Hematopoietic multipotent progenitor cell (in vitro differentiated cells): ENCODE measurements around the gene CCDC134. TPM values are rescaled to one million over a fixed set of nuclear protein-coding genes. Genes with fewer than 3 reads are reported as not detected.

Source experiments
- DNase-seq, 3 donors: peaks; one replicate each; pipeline ENCODE4 v3.0.0-alpha.2; 2011 to 2015; ENCODE audit warnings: low read depth in 2 of 3, low spot score in 2 of 3
- total RNA-seq: library from RNA; depleted of rRNA; stranded (reverse); fragments of >200 nt; gene quantifications from one replicate; pipeline ENCODE4 v1.2.3, GENCODE V29; 2012

CCDC134 gene
- 15.9 TPM for total RNA-seq

- DNase-seq: peak; percentile 71 to 97 (median 93)
Measured at GRCh38 chr22:41800348-41801146, at the start of gene CCDC134. CCDC134 (plus strand) TSS chr22:41800679; CDS start chr22:41808891, 8,212 bp downstream.

GRCh38 chr22:41752011-41752970, 48.2 kb upstream of the CCDC134 start:
- no peak for DNase-seq

GRCh38 chr22:41753984-41754383, 46.5 kb upstream of the CCDC134 start:
- DNase-seq: no peak

- DNase-seq: no peak
Measured at GRCh38 chr22:41757502-41757901, 43.0 kb upstream of the CCDC134 start.

DNA sequence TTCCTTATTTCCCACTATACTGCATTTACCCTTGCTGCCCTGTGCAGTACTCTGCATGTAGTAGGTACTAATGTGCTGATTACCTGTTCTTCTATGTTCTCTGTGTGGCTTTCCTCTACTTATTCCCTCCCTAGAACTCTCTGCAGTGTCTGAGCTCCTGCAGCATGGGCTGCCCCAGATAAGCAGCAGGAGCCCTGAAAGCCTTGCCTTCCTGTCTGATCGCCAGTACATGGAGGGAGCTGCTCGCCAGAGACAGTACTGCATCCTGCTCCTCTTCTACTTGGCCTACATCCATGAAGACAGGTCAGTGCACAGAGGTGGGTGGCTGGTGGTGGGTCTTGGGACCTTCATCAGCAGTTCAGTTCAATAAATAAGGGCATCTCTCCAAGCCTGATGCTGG, 42.2 kb upstream of the CCDC134 start:
- DNase-seq: no peak

DNA sequence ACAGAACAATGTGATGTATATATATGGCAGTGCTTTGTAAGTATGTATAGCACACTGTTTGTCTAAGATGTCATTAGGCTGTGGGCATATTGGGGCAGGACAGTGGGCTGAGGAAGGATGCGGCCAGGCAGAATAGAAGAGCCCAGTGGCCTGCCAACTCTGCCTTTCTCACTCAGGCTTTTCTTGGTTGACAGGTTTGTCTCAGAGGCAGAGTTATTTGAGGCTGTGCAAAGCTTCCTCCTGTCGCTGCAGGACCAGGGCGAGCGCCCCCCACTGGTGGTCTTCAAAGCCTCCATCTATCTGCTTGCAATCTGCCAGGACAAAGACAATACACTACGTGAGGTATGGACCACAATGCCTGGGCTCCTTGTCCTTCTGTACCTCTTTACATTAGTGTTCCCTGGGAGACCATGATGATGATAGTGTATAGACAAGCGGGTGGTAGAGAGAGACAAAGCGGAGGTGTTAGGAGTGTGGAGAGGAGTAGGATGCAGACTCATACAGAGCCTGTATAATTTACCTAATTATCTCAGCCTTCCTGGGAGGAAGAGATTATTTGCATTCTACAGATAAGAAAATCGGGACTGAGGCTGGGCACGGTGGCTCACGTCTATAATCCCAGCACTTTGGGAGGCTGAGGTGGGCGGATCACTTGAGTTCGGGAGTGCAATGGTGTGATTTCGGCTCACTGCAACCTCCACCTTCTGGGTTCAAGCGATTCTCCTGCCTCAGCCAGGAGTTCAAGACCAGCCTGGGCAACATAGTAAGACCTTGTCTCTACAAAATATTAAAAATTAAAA, 37.3 kb upstream of the CCDC134 start:
- peak in 2 of 3 donors; percentile 34 to 41 for DNase-seq

- DNase-seq: no peak
Measured at GRCh38 chr22:41766476-41766875, 34.0 kb upstream of the CCDC134 start.

- DNase-seq: peak in 2 of 3 donors; percentile 36 to 48
Measured at GRCh38 chr22:41768430-41768829, 32.0 kb upstream of the CCDC134 start.

- DNase-seq: no peak
Measured at GRCh38 chr22:41770715-41771468, 29.6 kb upstream of the CCDC134 start.

GRCh38 chr22:41772198-41772597, 28.3 kb upstream of the CCDC134 start:
- DNase-seq: no peak

GRCh38 chr22:41772645-41773044, 27.8 kb upstream of the CCDC134 start:
- no peak for DNase-seq

- DNase-seq: no peak
Measured at GRCh38 chr22:41775338-41775737, 25.1 kb upstream of the CCDC134 start.

- DNase-seq: no peak
Measured at GRCh38 chr22:41775976-41776375, 24.5 kb upstream of the CCDC134 start.

- no peak for DNase-seq
Measured at GRCh38 chr22:41776381-41776780, 24.1 kb upstream of the CCDC134 start.

DNA sequence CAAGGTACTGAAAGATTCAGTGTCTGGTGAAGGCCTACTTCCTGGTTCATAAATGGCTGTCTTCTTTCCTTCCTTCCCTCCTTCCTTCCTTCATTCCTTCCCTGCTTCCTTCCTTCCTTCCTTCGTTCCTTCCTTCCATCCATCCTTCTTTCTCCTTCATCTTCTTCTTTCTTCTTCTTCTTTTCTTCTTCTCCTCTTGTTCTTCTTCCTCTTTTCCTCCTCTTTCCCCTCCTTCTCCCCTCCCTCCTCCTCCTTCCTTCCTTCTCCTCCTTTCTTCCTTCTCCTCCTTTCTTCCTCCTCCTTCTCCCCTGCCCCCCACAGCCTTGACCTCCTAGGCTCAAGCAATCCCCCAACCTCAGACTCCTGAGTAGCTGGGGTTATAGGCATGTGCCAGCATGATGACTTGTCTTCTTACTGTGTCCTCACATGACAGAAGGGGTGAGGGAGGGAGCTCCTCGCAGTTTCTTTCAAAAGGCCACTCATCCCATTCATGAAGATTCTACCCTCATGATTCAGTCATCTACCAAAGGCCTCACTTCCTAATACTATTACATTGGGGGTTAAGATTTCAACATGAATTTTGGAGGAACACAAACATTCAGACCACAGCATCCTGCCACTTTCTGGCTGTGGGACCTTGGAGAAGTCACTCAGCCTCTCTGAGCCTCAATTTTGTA, 22.6 kb upstream of the CCDC134 start:
- no peak for DNase-seq

GRCh38 chr22:41779929-41780505, 20.5 kb upstream of the CCDC134 start:
- DNase-seq: no peak

DNA sequence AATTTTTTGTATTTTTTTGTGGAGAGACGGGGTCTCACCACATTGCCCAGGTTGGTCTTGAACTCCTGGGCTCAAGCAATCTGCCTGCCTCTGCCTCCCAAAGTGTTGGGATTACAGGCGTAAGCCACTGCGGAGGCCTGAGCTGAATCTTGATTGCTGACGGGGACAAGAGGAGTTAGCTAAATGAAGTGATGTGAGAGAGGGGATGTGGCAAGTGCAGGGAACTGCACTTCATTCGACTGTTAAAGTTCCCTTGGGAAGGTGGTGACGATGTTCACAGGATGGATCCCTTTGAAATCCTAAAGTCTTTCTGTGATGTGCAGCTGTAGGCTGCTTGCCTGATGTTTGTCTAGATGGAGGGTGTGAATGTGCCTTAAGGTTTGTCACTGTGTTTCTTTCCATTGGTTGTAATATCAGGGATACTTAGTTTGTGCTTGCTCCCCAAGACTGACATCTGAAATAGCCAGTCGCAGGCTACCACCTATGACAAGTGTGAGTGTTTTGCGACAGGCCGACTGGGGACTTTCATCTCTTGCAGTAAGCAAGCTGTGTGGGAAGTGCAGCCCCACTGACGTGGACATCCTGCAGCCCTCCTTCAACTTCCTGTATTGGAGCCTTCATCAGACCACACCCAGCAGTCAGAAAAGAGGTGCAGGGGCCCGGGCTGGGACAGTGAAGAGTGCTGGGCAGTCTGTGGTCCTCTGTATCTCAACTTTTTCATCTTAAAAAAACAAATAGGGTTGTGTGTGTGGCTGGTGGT, 19.6 kb upstream of the CCDC134 start:
- peak; percentile 82 to 98 (median 96) for DNase-seq

- no peak for DNase-seq
Measured at GRCh38 chr22:41781507-41781906, 19.0 kb upstream of the CCDC134 start.
